ENCODE measurements around the gene REG1B. TPM values are rescaled to one million over a fixed set of nuclear protein-coding genes. Genes with fewer than 3 reads are reported as not detected.

REG1B gene
- total and polyA plus RNA-seq, 7 donors: 10.8 to 465 TPM; not detected in 5

DNA sequence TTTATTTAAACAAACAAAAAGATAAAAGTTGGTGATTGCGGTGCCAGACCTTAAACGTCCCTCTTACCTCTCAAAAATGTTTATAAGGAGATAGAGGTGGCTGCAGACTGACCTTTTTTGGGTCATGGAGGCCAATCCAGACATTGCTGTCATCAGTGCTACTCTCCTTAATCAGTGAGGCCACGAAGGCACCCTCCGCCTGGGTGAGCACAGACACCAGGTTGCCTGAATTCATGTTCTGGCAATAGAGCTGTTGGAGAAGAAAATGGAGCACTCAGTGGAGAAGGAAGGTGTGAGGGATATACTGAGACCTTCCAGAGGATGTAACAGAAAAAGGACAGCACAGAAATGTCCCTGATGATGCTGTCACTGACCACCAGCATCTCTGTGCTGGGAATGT lies 1.5 kb downstream of the REG1B start:
- Histone ChIP-seq H3K36me3 (no peaks in the 10 kb centered on the region), H3K27ac (no peak overlapping the region), H3K4me3 (no peak overlapping the region), H3K27me3 (no peaks in the 10 kb centered on the region), H3K4me1 (no peaks in the 10 kb centered on the region), H3K9me3 (no peaks in the 10 kb centered on the region)
- TF ChIP-seq EP300 (IDR thresholded peaks at IDR 0.05): no peak
- TF ChIP-seq POLR2A (IDR thresholded peaks at IDR 0.05): no peak
- TF ChIP-seq, protein P1, sequence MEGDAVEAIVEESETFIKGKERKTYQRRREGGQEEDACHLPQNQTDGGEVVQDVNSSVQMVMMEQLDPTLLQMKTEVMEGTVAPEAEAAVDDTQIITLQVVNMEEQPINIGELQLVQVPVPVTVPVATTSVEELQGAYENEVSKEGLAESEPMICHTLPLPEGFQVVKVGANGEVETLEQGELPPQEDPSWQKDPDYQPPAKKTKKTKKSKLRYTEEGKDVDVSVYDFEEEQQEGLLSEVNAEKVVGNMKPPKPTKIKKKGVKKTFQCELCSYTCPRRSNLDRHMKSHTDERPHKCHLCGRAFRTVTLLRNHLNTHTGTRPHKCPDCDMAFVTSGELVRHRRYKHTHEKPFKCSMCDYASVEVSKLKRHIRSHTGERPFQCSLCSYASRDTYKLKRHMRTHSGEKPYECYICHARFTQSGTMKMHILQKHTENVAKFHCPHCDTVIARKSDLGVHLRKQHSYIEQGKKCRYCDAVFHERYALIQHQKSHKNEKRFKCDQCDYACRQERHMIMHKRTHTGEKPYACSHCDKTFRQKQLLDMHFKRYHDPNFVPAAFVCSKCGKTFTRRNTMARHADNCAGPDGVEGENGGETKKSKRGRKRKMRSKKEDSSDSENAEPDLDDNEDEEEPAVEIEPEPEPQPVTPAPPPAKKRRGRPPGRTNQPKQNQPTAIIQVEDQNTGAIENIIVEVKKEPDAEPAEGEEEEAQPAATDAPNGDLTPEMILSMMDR (IDR thresholded peaks at IDR 0.05): no peak
- TF ChIP-seq POLR2AphosphoS5 (IDR thresholded peaks at IDR 0.05): no peak
- 51 to 70% methylated on average over 4 of the region's 4 CpGs for WGBS, 2 donors
- intact Hi-C loops (cut with DNase I): no loop called here
- DNase-seq: no peak

DNA sequence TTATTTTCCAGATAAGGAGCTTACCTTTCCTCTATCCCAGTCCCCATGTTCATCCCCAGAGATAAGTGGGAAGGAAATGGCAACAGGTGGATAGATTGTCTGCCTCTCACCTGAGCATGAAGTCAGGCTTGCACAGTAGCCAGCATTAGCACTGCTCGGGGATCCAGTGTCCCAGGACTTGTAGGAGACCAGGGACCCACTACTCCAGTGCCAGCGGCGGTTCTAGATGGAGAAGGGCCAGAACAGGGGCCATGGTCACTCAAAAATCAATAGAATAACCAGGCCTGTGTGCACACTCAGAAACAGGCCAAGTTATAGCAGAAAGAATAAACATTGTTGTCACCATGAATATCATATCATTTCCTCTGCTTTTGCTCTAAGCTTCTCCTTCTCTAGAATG lies 2.4 kb downstream of the REG1B start:
- no peaks in the 10 kb centered on the region for H3K9me3 ChIP-seq
- intact Hi-C loops (cut with DNase I): no loop called here
- no peaks in the 10 kb centered on the region for H3K27me3 ChIP-seq
- no peak for DNase-seq
- TF ChIP-seq POLR2AphosphoS5 (IDR thresholded peaks at IDR 0.05): no peak
- no peak for TF ChIP-seq EP300 (IDR thresholded peaks at IDR 0.05)
- TF ChIP-seq, protein P1 (IDR thresholded peaks at IDR 0.05): no peak
- no peak for TF ChIP-seq POLR2A (IDR thresholded peaks at IDR 0.05)
- no peak overlapping the region for H3K27ac ChIP-seq
- H3K4me1 ChIP-seq: no peaks in the 10 kb centered on the region
- H3K36me3 ChIP-seq: no peaks in the 10 kb centered on the region
- no peak overlapping the region for H3K4me3 ChIP-seq
- 89% methylated on average over 3 of the region's 3 CpGs for WGBS, 2 donors

DNA sequence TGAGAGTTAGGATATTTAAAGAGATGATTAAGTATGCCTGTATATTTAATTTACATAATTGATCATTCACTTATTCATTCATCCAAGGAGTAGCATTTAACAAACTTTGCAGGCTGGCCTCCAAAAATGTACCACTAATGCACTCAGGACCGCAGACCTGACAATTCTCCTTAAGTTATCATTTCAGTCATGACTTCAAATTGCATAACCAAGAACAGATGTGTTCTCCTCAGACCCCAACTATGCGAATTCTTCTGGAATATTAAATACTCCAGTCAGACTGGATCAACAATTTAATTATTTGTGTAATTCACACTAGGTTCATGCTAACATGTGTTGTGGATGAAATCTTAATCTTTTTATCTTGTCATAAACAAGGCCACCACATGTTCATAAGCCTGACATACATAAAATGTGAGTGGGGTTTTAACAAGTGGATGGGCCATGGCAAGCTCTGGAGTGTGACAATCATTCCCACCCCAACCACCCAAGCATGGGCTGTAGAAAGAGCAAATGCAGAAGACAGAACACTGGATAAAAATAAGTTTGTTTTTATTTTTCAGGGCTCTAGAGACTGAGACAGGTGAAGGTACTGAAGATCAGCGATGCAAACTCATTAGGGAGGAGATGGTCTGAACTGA lies 3.2 kb downstream of the REG1B start:
- no peak overlapping the region for H3K27ac ChIP-seq
- no peaks in the 10 kb centered on the region for H3K9me3 ChIP-seq
- H3K27me3 ChIP-seq: no peaks in the 10 kb centered on the region
- intact Hi-C loops (cut with DNase I): no loop called here
- no peaks in the 10 kb centered on the region for H3K36me3 ChIP-seq
- no peak for DNase-seq
- H3K4me3 ChIP-seq: no peak overlapping the region
- TF ChIP-seq, protein P1 (IDR thresholded peaks at IDR 0.05): no peak
- WGBS, 2 donors: 81 to 90% methylated on average over 3 of the region's 3 CpGs
- no peaks in the 10 kb centered on the region for H3K4me1 ChIP-seq

- H3K4me3 ChIP-seq: no peak overlapping the region
- no peaks in the 10 kb centered on the region for H3K36me3 ChIP-seq
- no peaks in the 10 kb centered on the region for H3K9me3 ChIP-seq
- no peaks in the 10 kb centered on the region for H3K27me3 ChIP-seq
- H3K4me1 ChIP-seq: no peaks in the 10 kb centered on the region
- DNase-seq: no peak
- intact Hi-C loops (cut with DNase I): no loop called here
- TF ChIP-seq EP300 (IDR thresholded peaks at IDR 0.05): no peak
- TF ChIP-seq POLR2AphosphoS5 (IDR thresholded peaks at IDR 0.05): no peak
- TF ChIP-seq, protein P1 (IDR thresholded peaks at IDR 0.05): no peak
- TF ChIP-seq POLR2A (IDR thresholded peaks at IDR 0.05): no peak
- no peak overlapping the region for H3K27ac ChIP-seq
Measured at GRCh38 chr2:79083597-79084251, 4.1 kb downstream of the REG1B start.

DNA sequence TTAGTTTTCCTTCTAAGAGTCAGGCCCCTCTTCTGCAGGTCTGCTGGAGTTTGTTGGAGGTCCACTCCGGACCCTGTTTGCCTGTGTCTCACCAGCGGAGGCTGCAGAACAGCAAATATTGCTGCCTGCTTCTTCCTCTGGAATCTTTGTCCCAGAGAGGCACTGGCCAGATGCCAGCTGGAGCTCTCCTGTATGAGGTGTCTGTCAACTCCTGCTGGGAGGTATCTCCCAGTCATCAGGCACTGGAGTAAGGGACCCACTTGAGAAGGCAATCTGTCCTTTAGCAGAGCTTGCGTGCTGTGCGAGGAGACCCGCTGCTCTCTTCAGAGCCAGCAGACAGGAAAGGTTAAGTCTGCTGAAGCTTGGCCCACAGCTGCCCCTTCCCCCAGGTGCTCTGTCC lies 4.8 kb downstream of the REG1B start:
- Histone ChIP-seq H3K4me3 (no peak overlapping the region), H3K4me1 (no peaks in the 10 kb centered on the region), H3K27me3 (no peaks in the 10 kb centered on the region), H3K36me3 (no peaks in the 10 kb centered on the region), H3K9me3 (no peaks in the 10 kb centered on the region), H3K27ac (no peak overlapping the region)
- WGBS, 2 donors: 87 to 92% methylated on average over 5 of the region's 5 CpGs
- TF ChIP-seq POLR2A (IDR thresholded peaks at IDR 0.05): no peak
- TF ChIP-seq, protein P1 (IDR thresholded peaks at IDR 0.05): no peak
- intact Hi-C loops (cut with DNase I): no loop called here
- no peak for DNase-seq
